NB4 (cell line): ENCODE results near the gene CABLES1.

Source experiments
- DNase-seq: peaks from one replicate; pipeline ENCODE4 v3.0.0; 2010; ENCODE audit warnings: low read depth
- H3K4me3 ChIP-seq: one replicate; pipeline ENCODE4 v1.5.1; 2011; ENCODE audit warnings: mild to moderate bottlenecking, low read depth, low read length, moderate library complexity
- MYC ChIP-seq: IDR thresholded peaks from 2 replicates; pipeline ENCODE4 v1.6.1; 2011; ENCODE audit warnings: low read depth, low read length
- POLR2A ChIP-seq: IDR thresholded peaks from 2 replicates; pipeline ENCODE4 v1.6.1; 2011; ENCODE audit warnings: mild to moderate bottlenecking; ENCODE audit not compliant: insufficient read length; ENCODE audit errors: extremely low read depth
- TF ChIP-seq, protein P1 (sequence below): IDR thresholded peaks from 2 replicates; pipeline ENCODE4 v1.6.1; 2011; ENCODE audit warnings: low read depth, low read length
- TF ChIP-seq, protein P2 (sequence below): IDR thresholded peaks from one replicate; pipeline ENCODE4 v1.5.1; 2012; ENCODE audit warnings: low read depth, low read length

Gene CABLES1

DNA sequence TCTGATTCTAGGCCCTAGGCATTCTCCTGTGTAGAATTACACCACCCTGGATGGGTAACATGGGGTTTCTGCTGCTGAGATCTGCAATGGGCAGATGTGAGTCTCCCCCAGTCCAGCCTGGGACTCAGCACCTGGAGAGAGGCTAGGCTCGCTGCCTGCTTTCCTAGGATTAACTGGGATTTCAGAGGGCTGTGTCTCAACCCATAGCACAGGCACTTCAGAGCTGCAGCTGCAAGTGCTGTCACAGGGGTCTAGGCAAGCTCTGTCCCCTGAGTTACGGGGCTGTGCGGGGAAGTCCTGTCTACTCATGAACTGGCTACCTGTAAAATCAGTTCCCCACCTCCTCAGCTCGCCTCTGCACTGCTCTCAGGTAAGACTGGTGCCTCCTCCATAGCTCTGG, 51.5 kb downstream of the CABLES1 start:
- no peak for TF ChIP-seq MYC
- TF ChIP-seq, protein P1, sequence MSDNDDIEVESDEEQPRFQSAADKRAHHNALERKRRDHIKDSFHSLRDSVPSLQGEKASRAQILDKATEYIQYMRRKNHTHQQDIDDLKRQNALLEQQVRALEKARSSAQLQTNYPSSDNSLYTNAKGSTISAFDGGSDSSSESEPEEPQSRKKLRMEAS: no peak
- TF ChIP-seq, protein P2, sequence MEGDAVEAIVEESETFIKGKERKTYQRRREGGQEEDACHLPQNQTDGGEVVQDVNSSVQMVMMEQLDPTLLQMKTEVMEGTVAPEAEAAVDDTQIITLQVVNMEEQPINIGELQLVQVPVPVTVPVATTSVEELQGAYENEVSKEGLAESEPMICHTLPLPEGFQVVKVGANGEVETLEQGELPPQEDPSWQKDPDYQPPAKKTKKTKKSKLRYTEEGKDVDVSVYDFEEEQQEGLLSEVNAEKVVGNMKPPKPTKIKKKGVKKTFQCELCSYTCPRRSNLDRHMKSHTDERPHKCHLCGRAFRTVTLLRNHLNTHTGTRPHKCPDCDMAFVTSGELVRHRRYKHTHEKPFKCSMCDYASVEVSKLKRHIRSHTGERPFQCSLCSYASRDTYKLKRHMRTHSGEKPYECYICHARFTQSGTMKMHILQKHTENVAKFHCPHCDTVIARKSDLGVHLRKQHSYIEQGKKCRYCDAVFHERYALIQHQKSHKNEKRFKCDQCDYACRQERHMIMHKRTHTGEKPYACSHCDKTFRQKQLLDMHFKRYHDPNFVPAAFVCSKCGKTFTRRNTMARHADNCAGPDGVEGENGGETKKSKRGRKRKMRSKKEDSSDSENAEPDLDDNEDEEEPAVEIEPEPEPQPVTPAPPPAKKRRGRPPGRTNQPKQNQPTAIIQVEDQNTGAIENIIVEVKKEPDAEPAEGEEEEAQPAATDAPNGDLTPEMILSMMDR: no peak
- no peak for TF ChIP-seq POLR2A
- no peak for DNase-seq
- no peak overlapping the region for H3K4me3 ChIP-seq

DNA sequence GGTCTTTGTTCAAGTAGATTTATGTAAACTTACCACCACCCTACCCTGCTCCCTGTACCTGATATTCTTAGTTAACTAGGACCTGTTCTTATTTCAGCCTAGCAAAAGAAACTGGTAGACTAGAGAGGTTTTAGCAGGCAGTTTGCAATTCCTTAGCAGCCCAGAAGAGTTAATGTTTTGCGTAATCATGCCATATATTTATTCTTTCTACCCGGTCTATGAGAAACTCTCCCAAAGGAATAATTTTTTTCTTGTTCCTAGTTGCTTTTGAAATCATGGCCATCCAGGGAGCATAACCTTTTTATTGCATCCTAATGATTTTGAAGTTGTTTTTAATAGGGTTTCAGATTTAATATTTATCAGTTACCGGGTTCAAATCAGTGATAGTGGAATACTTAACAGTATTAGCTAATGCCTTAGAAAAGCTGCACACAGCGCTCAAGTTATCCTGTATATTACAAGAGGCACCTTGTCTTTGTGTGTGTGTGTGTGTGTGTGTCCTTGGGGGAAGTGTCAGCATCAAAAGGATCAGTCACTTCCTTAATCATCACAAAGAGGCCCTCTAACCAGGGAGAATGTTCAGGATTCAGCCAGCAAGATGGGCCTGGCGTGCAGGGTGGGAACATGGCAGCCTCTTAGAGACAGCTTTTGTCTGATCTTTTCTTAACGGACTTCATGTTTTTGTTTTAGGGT, 52.9 kb downstream of the CABLES1 start:
- H3K4me3 ChIP-seq: no peak overlapping the region
- no peak for DNase-seq
- TF ChIP-seq MYC: no peak
- TF ChIP-seq POLR2A: no peak
- TF ChIP-seq, protein P1: no peak
- TF ChIP-seq, protein P2: no peak

DNA sequence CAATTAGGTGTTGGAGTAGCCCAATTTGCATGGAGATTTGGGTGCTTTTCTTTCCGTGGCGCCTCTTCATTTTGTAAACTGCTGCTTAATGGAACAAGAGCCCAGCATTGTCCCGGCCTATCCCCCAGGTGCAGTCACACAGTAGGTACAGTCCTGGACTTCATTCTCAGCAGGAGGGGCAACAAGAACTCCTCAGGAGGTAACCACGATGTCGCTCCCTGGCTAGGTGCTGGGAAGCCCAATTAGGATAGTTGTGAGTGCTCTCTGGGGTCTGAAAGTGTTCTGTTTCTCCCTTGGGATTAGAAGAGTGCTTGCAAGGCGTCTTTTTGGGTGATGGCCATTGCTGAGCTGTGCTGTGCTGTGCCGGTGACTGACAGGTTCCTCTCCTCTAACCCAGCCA, 53.8 kb downstream of the CABLES1 start:
- H3K4me3 ChIP-seq: no peak overlapping the region
- no peak for DNase-seq
- no peak for TF ChIP-seq MYC
- TF ChIP-seq POLR2A: no peak

DNA sequence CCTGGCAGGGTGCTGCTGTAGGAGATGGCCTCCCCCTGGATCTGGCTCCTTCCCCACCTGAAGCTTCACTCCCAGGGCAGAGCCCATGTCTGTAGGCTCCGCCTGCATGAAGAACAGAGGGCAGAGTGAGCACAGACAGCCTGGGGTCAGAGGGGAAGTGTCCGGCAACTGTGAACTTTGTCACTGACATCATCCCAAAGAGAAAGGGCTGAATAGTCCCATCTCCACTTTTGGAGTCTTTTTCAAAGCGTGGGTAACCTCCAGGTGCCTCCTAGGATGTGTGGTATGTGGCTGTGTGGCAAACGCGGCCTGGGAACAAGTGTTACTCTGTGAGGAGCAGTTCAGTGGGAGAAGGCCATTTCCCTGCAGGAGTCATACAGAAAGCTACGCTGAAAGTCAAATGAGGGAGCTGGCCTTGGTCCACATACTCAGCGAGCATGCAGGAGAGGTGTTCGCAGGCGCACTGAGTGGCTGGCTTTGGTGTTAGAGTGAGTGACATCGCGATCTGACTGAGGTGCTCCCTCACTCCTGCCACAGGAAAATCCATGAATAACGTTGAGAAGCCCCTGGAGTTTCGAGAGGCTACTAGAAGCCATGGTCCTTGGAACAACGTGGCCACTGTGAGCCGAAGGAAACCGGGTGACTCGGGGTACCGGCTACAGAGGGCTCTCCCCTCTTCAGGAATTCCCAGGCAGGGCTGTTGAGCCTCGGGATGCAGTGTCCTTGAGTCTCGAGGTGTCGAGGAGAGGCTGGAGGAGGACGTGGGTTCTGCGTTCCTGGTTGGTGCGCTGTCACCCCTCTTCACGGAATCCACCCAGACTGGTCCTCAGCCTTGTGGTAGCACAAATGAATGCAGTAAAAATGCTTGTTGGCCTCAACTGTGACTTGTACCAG, 54.7 kb downstream of the CABLES1 start:
- TF ChIP-seq, protein P1: no peak
- TF ChIP-seq, protein P2: no peak
- no peak for TF ChIP-seq MYC
- no peak for TF ChIP-seq POLR2A
- H3K4me3 ChIP-seq: no peak overlapping the region
- DNase-seq: no peak

DNA sequence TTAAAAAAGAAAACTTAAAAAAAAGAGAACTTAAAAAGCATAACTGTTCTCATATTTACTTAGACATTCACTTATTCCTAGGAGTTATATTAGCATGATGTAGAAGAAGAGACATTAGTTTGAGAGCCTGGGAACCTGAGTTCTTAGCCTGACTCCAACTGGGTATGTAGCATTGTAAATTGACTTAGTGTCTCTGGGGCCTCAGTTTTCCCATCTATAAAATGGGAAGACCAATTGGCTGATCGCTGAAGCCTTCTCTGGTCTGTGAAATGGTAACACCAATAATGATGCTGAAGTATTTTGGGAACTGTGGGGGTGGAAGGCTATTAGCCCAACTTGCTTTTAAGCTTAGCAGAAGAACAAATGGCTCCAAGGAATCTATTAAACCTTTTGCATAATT, 55.9 kb downstream of the CABLES1 start:
- no peak overlapping the region for H3K4me3 ChIP-seq
- TF ChIP-seq POLR2A: no peak
- no peak for TF ChIP-seq MYC
- TF ChIP-seq, protein P2: no peak
- TF ChIP-seq, protein P1: no peak
- DNase-seq: no peak

DNA sequence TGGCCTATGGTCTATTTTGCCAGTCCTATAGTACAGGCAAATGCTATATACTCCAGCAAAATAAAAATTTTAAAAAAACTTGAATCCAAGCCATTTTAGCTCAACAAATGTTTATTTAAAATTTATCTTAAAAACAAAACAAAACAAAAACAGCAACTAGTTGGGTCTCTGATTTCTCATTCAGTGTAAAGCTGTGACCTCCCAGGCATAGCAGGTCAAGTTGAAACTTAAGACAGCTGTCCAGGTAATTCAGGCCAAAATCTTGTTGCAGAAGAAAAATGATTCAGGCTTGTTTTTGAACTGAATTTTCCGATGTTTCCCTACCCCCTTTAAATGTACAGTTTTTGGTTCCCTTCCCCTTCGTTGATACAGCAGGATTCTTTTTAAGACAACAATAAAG, 58.5 kb downstream of the CABLES1 start:
- no peak for DNase-seq
- no peak overlapping the region for H3K4me3 ChIP-seq
- TF ChIP-seq MYC: no peak
- TF ChIP-seq POLR2A: no peak
- TF ChIP-seq, protein P1: no peak
- TF ChIP-seq, protein P2: no peak
